PC-3 (cell line): Measurements from ENCODE around the gene MTA1.

ENCODE experiments used
- EZH2 ChIP-seq: fragments of 300-600 bp; sonication (generic); IDR thresholded peaks from one replicate; pipeline ENCODE4 v1.6.1; 2017; ENCODE audit warnings: antibody characterized with exemption, mild to moderate bottlenecking, low read length; ENCODE audit not compliant: unreplicated experiment
- EZH2phosphoT487 ChIP-seq: fragments of 300-600 bp; sonication (generic); IDR thresholded peaks from 2 replicates; pipeline ENCODE4 v1.6.1; 2018; ENCODE audit warnings: mild to moderate bottlenecking, antibody characterized with exemption, low read length, borderline replicate concordance
- TF ChIP-seq, protein P1 (sequence below): fragments of 300-600 bp; sonication (generic); conservative IDR thresholded peaks from 2 replicates; pipeline ENCODE4 v1.5.1; 2017; ENCODE audit warnings: antibody characterized with exemption, low read depth, mild to moderate bottlenecking, low read length

DNA sequence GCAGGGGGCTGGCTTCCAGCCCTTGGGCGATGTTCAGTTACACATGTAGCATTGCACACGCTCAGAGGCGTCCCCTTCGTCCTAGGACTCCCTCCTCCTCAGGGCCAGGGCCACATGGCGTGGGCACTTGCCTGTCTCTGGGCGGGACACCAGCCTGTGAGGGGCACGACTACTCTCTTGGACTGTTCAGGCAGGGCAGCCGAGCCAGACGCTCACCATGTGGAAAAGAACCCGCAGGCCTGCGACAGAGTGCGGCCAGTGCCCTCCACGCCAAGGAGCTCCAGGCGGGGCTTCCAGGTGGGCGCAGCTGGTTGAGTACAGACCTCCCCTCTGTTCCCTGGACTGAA is 20.9 kb downstream of the MTA1 start:
- TF ChIP-seq, protein P1, sequence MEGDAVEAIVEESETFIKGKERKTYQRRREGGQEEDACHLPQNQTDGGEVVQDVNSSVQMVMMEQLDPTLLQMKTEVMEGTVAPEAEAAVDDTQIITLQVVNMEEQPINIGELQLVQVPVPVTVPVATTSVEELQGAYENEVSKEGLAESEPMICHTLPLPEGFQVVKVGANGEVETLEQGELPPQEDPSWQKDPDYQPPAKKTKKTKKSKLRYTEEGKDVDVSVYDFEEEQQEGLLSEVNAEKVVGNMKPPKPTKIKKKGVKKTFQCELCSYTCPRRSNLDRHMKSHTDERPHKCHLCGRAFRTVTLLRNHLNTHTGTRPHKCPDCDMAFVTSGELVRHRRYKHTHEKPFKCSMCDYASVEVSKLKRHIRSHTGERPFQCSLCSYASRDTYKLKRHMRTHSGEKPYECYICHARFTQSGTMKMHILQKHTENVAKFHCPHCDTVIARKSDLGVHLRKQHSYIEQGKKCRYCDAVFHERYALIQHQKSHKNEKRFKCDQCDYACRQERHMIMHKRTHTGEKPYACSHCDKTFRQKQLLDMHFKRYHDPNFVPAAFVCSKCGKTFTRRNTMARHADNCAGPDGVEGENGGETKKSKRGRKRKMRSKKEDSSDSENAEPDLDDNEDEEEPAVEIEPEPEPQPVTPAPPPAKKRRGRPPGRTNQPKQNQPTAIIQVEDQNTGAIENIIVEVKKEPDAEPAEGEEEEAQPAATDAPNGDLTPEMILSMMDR, result no peak
- TF ChIP-seq EZH2phosphoT487 (no peak), EZH2 (no peak)
